Measurements from ENCODE around the gene LARGE1. TPM values are rescaled to one million over a fixed set of nuclear protein-coding genes. Genes with fewer than 3 reads are reported as not detected.

The LARGE1 gene
- polyA plus RNA-seq, 3 donors from 2014 or later, result 0.04 to 0.29 TPM; not detected in 1

GRCh38 chr22:33510429-33510904 is 409.8 kb downstream of the LARGE1 start:
- no peaks in the 10 kb centered on the region for H3K9me3 Mint-ChIP-seq
- H3K4me1 Mint-ChIP-seq, result no peaks in the 10 kb centered on the region
- H3K27ac Mint-ChIP-seq, result no peak overlapping the region
- DNase-seq, result no peak
- no peak overlapping the region for H3K4me3 Mint-ChIP-seq
- peaks cover 0 to 3% (median 0%) of the 10 kb centered on the region in 3 donors for H3K36me3 Mint-ChIP-seq
- peaks cover 0 to 2% (median 0%) of the 10 kb centered on the region in 3 donors for H3K27me3 Mint-ChIP-seq (ENCODE audit: low read depth in 3 of 3)

DNA sequence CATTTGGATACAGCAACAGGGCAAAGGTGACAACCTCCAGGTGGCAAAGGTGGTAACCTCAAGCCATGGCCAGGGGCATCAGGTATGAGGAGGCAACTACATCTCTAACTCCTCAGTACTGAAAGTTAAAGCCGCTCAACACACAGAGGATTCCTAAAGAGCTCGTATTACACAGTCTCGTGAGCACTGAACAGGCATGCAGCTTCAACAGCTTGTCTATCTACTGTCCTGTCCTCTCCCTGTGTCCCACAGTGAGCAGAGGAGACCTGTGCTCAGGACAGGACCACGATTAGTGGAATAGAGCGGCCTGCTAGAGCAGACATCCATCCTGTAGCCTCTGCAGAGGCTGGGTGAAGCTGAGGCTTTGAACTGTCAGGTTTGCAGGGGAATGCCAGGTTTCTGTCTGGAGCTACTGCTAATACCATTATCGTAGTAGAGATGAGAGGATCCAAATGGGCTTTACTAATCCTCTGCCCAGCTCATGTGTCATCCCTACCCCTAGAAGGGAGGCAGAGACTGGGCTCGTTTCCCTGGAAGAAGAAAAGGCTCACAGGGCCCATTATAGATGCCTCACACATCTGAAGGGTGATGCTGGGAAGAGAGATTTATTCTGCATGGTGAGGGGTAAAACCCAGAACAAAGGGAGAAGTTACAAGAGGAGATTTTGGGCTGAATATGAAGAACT is 415.2 kb downstream of the LARGE1 start:
- Mint-ChIP-seq H3K4me3 (no peak overlapping the region), H3K36me3 (peaks cover 0 to 3% (median 0%) of the 10 kb centered on the region in 3 donors), H3K4me1 (no peaks in the 10 kb centered on the region), H3K27ac (no peak overlapping the region), H3K27me3 (ENCODE audit: low read depth in 3 of 3) (peaks cover 0 to 3% (median 2%) of the 10 kb centered on the region in 3 donors), H3K9me3 (peaks cover 0 to 2% (median 0%) of the 10 kb centered on the region in 6 donors)
- DNase-seq, result no peak

GRCh38 chr22:33496112-33496511 is 424.2 kb downstream of the LARGE1 start:
- peaks cover 0 to 3% (median 2%) of the 10 kb centered on the region in 3 donors for H3K27me3 Mint-ChIP-seq (ENCODE audit: low read depth in 3 of 3)
- peaks cover 14 to 25% of the 10 kb centered on the region in 2 donors for H3K4me1 Mint-ChIP-seq
- peaks cover 0 to 2% (median 0%) of the 10 kb centered on the region in 6 donors for H3K9me3 Mint-ChIP-seq
- DNase-seq, result no peak
- H3K27ac Mint-ChIP-seq, result no peak overlapping the region
- no peaks in the 10 kb centered on the region for H3K36me3 Mint-ChIP-seq
- H3K4me3 Mint-ChIP-seq, result no peak overlapping the region

GRCh38 chr22:33493476-33494205 is 426.6 kb downstream of the LARGE1 start:
- Mint-ChIP-seq H3K27me3 (ENCODE audit: low read depth in 3 of 3) (peaks cover 0 to 2% (median 0%) of the 10 kb centered on the region in 3 donors), H3K36me3 (no peaks in the 10 kb centered on the region), H3K4me3 (no peak overlapping the region), H3K27ac (no peak overlapping the region), H3K4me1 (peaks cover 14 to 27% of the 10 kb centered on the region in 2 donors), H3K9me3 (no peaks in the 10 kb centered on the region)
- DNase-seq, result no peak

DNA sequence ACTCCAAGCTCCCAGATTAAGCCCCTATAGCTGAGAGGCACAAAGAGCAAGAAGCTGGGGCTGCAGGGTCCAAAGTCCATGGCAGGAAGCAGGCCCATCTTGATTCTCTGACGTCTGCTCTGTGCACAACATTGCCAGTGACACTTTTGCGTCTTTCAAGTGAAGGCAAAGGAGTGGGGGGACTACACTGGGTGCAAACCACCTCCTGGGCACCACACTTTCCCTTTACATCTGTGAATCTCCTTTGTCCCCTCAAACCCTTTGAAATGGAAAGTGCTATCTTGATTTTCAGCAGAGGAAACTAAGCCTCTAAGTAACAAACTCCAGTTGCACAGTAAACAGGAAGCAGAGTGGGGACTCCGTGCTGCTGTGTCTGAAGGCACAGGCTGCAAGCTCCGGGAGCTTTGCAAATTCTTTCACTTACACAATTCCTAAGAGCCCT is 428.0 kb downstream of the LARGE1 start:
- H3K27me3 Mint-ChIP-seq (ENCODE audit: low read depth in 3 of 3), result peaks cover 0 to 2% (median 0%) of the 10 kb centered on the region in 3 donors
- peak overlapping the region; percentile 51 to 73 (median 67) for H3K4me3 Mint-ChIP-seq
- H3K27ac Mint-ChIP-seq, result peak overlapping the region in 5 of 6 donors; percentile 64 to 83 (median 78)
- H3K36me3 Mint-ChIP-seq, result no peaks in the 10 kb centered on the region
- H3K4me1 Mint-ChIP-seq, result peaks cover 14 to 27% of the 10 kb centered on the region in 2 donors
- peak; percentile 35 to 50 (median 37) for DNase-seq
- no peaks in the 10 kb centered on the region for H3K9me3 Mint-ChIP-seq

DNA sequence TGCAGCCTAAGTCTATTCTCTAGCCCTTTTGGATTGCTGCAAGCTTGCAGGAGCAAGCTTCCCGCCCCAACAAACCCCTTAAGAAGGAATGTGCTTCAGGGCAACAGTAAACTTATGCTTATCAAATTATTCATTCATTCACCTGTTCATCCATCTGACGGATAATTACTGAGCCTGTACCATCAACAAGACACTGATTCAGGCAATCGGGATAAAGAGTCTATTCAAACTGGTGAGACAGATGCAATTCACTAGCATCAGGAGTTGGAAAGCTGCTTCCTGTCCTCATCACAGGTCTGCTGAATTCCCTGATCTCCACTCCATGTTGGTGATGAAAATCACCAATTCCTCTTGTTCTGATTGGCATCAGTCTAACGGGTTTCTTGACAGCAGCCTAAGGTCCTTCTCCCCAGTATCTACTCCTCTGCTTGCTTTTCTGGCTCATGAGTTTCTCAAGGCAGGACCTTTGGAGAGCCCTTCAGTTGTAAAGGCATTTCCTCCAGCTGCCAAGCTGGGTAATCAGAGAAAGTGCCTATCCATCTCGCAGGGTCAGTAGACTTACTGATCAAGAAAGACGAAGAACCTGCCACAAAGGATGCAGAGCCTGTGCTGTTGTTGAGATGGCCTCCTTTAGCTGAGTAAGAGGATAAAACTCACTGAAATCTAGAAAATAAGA is 433.1 kb downstream of the LARGE1 start:
- Mint-ChIP-seq H3K27ac (no peak overlapping the region), H3K36me3 (no peaks in the 10 kb centered on the region), H3K9me3 (peaks cover 0 to 4% (median 0%) of the 10 kb centered on the region in 6 donors), H3K4me1 (peaks cover 6 to 13% of the 10 kb centered on the region in 2 donors), H3K27me3 (ENCODE audit: low read depth in 3 of 3) (peaks cover 0 to 3% (median 0%) of the 10 kb centered on the region in 3 donors), H3K4me3 (no peak overlapping the region)
- DNase-seq, result no peak

DNA sequence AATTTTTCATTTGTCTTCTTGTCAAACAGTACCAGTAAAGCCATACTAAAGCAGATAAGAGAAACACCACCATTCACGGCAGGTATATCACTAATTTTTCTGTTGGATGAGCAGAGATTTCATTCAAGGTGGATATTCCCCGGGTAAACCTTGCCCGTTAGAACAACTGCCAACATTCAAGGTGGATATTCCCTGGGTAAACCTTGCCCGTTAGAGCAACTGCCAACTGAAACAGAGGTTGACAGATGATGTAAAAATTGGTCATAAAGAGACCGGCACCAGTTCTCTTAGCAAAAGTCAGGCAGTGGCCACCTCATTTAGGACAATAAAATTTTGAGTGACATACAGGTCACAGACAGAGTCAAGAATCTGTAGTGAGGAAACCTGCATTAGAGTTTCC is 438.7 kb downstream of the LARGE1 start:
- Mint-ChIP-seq H3K4me1 (no peaks in the 10 kb centered on the region), H3K9me3 (peaks cover 0 to 4% (median 0%) of the 10 kb centered on the region in 6 donors), H3K4me3 (no peak overlapping the region), H3K27me3 (ENCODE audit: low read depth in 3 of 3) (peaks cover 0 to 5% (median 2%) of the 10 kb centered on the region in 3 donors), H3K27ac (no peak overlapping the region), H3K36me3 (no peaks in the 10 kb centered on the region)
- no peak for DNase-seq

DNA sequence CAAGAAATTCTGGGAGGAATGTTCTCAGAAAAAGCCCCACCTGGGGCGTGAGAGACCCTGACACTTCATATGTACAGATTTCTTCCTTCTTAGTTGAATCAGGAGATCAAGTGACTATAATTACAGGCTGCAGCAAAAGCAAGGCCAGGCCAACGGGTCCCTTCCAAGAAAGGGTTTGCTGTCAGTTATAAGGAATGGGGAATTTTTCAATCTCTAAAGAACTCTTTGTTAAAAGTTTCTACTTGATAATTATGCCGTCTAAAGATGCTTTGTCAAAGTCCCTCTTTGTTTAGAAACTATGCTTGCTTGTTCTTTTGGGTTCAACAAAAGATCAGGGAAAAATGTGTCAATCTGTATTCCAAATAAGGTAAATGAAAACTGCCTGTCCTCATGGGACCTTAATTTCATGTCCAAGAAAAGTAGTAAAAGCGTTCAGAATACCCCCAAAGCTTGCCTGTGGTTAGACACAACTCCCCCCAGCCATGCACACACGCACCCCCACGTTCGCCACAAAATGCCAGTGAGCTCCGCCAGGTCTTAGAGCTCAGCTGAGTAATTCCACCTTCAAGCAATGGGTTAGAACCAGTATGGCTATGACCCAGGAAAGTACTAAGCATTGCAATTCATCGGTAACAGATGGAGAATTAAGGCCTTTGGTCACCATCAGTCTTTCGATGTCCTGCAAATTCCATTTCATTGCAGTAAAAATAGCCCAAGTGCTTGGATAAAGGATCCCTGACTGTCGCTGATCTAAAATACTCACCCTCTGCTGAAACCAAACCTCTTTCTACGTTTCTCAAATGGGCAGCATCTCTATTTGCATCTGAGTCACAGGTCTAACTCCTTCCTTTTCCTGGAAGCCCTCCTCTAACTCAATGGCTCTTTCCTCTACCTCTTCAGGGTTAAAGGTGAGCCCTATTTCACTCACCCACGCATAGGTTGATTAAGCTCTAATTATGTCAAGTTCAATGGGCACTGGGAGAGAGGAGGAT is 442.9 kb downstream of the LARGE1 start:
- Mint-ChIP-seq H3K36me3 (no peaks in the 10 kb centered on the region), H3K27ac (no peak overlapping the region), H3K27me3 (ENCODE audit: low read depth in 3 of 3) (peaks cover 2 to 7% (median 3%) of the 10 kb centered on the region in 3 donors), H3K4me1 (no peaks in the 10 kb centered on the region), H3K9me3 (no peaks in the 10 kb centered on the region), H3K4me3 (no peak overlapping the region)
- no peak for DNase-seq

DNA sequence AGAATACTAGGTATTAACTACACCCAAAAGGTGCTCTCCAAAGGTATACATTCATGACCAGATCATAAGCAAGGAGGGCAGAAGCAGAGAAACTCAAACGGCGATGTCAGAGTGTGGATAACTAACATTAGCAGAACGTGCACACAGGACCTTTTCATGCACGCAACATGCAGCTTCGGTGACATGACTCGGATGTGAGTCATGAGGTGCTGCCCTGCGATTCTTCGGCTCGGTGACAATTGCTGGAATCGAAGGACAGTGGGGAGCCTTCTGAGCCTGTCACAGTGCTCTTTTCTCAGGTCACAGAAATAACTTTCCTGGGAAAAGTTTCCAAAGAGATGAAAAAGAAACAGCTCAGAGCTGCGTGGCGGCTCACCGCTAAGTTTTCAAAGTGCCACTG is 443.6 kb downstream of the LARGE1 start:
- H3K4me3 Mint-ChIP-seq, result no peak overlapping the region
- DNase-seq, result no peak
- H3K36me3 Mint-ChIP-seq, result no peaks in the 10 kb centered on the region
- no peaks in the 10 kb centered on the region for H3K9me3 Mint-ChIP-seq
- peaks cover 2 to 3% (median 3%) of the 10 kb centered on the region in 3 donors for H3K27me3 Mint-ChIP-seq (ENCODE audit: low read depth in 3 of 3)
- no peaks in the 10 kb centered on the region for H3K4me1 Mint-ChIP-seq
- no peak overlapping the region for H3K27ac Mint-ChIP-seq

GRCh38 chr22:33476206-33476605 is 444.1 kb downstream of the LARGE1 start:
- Mint-ChIP-seq H3K4me1 (no peaks in the 10 kb centered on the region), H3K36me3 (no peaks in the 10 kb centered on the region), H3K27me3 (ENCODE audit: low read depth in 3 of 3) (peaks cover 2 to 3% (median 3%) of the 10 kb centered on the region in 3 donors), H3K9me3 (no peaks in the 10 kb centered on the region), H3K4me3 (no peak overlapping the region), H3K27ac (no peak overlapping the region)
- DNase-seq, result no peak

DNA sequence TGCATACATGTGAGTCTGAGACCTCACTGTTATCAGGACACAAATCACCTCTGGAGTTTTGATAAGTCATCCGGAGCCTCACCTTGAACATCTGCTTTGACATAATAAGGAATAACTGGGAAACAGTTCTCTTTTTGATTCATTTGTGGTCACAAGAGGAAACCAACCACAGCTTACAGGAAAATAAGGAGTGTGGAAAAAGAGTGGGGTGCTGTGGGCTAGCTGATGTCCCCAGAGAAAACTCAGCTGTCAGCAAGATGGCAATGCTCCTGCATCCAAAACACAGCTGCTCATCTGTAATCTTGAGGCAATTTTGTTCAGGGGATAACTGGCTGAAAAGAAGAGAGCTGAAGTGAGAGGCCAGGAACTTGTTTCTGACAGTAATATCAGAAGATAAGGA is 445.7 kb downstream of the LARGE1 start:
- H3K4me1 Mint-ChIP-seq, result no peaks in the 10 kb centered on the region
- no peak overlapping the region for H3K27ac Mint-ChIP-seq
- DNase-seq, result no peak
- no peak overlapping the region for H3K4me3 Mint-ChIP-seq
- no peaks in the 10 kb centered on the region for H3K9me3 Mint-ChIP-seq
- H3K27me3 Mint-ChIP-seq (ENCODE audit: low read depth in 3 of 3), result peaks cover 2 to 3% (median 3%) of the 10 kb centered on the region in 3 donors
- H3K36me3 Mint-ChIP-seq, result no peaks in the 10 kb centered on the region

- H3K27ac Mint-ChIP-seq, result no peak overlapping the region
- no peak overlapping the region for H3K4me3 Mint-ChIP-seq
- no peaks in the 10 kb centered on the region for H3K36me3 Mint-ChIP-seq
- DNase-seq, result no peak
- H3K27me3 Mint-ChIP-seq (ENCODE audit: low read depth in 3 of 3), result peaks cover 0 to 3% (median 3%) of the 10 kb centered on the region in 3 donors
- H3K4me1 Mint-ChIP-seq, result no peaks in the 10 kb centered on the region
- no peaks in the 10 kb centered on the region for H3K9me3 Mint-ChIP-seq
Observed at GRCh38 chr22:33472462-33473344, 447.6 kb downstream of the LARGE1 start.

All from immature natural killer cell (primary cell).